IMR-90 (cell line): ENCODE results near the gene PXN. TPM values are rescaled to one million over a fixed set of nuclear protein-coding genes. Genes with fewer than 3 reads are reported as not detected.

Experiments
- ATAC-seq: fragments of 200-7000 bp; cut with Tn5 transposase; 2 replicates; pipeline ENCODE4 v1.9.1; 2020; ENCODE audit warnings: low read depth, mild to moderate bottlenecking, moderate library complexity
- BruUV-seq: library from RNA; stranded (reverse); fragments of 400-500 nt; replicated peaks from 2 replicates; lab custom pipeline; 2021; lab: Mats Ljungman, UMichigan
- CTCF ChIA-PET: fragments of 300-600 bp; formaldehyde crosslinking; extraction: SDS; loops from one replicate; lab custom pipeline; 2021; ENCODE audit warnings: antibody characterized with exemption; lab: Yijun Ruan, JAX
- POLR2A ChIA-PET: fragments of 300-600 bp; sonication (Branson Sonifier 250); formaldehyde crosslinking; loops from one replicate; lab custom pipeline; 2022; ENCODE audit warnings: antibody characterized with exemption; ENCODE audit not compliant: unreplicated experiment; lab: Charles Lee
- DNase-seq: peaks from one replicate; pipeline ENCODE4 v3.0.0; 2013
- H2AFZ ChIP-seq: replicated peaks from 2 replicates; pipeline ENCODE3; 2013; ENCODE audit warnings: low read length, mild to moderate bottlenecking; ENCODE audit not compliant: poor library complexity
- H2AK5ac ChIP-seq: 2 replicates; pipeline ENCODE4 v1.6.1; 2013; ENCODE audit warnings: low read depth, low read length, inconsistent platforms
- H2AK9ac ChIP-seq: replicated peaks from 2 replicates; pipeline ENCODE3; 2013; ENCODE audit warnings: mild to moderate bottlenecking, low read depth, low read length, moderate library complexity; ENCODE audit not compliant: poor library complexity
- H2BK120ac ChIP-seq: 2 replicates; pipeline ENCODE4 v1.6.1; 2013; ENCODE audit warnings: low read depth, low read length, inconsistent platforms
- H2BK15ac ChIP-seq: 3 replicates; pipeline ENCODE4 v1.6.1; 2013; ENCODE audit warnings: low read depth, low read length, inconsistent platforms
- H2BK20ac ChIP-seq: 2 replicates; pipeline ENCODE4 v1.6.1; 2013; ENCODE audit warnings: low read depth, mild to moderate bottlenecking, inconsistent platforms, low read length, moderate library complexity
- H2BK5ac ChIP-seq: 2 replicates; pipeline ENCODE4 v1.6.1; 2013; ENCODE audit warnings: mild to moderate bottlenecking, low read depth, low read length, inconsistent platforms; ENCODE audit not compliant: poor library complexity, severe bottlenecking
- H3K14ac ChIP-seq: replicated peaks from 2 replicates; pipeline ENCODE4 v1.6.1; 2013; ENCODE audit warnings: low read depth, low read length, inconsistent platforms
- H3K18ac ChIP-seq: 2 replicates; pipeline ENCODE4 v1.6.1; 2013; ENCODE audit warnings: low read depth, low read length, control low read depth
- H3K23ac ChIP-seq: 2 replicates; pipeline ENCODE4 v1.6.1; 2013; ENCODE audit warnings: low read depth, low read length, inconsistent platforms
- H3K27ac ChIP-seq: 2 replicates; pipeline ENCODE4 v1.5.1; 2013; ENCODE audit warnings: mild to moderate bottlenecking, control low read depth, low read length; ENCODE audit not compliant: insufficient read depth
- H3K27me3 ChIP-seq: 2 replicates; pipeline ENCODE4 v1.6.1; 2013; ENCODE audit warnings: low read length; ENCODE audit not compliant: control insufficient read depth, insufficient read depth
- H3K36me3 ChIP-seq: 2 replicates; pipeline ENCODE4 v1.6.1; 2013; ENCODE audit warnings: low read length, mixed read lengths; ENCODE audit not compliant: control insufficient read depth, insufficient read depth
- H3K4ac ChIP-seq: 2 replicates; pipeline ENCODE4 v1.6.1; 2013; ENCODE audit warnings: low read depth, low read length, inconsistent platforms
- H3K4me1 ChIP-seq: 2 replicates; pipeline ENCODE4 v1.6.1; 2013; ENCODE audit warnings: low read length, mixed read lengths; ENCODE audit not compliant: control insufficient read depth, insufficient read depth
- H3K4me2 ChIP-seq: 2 replicates; pipeline ENCODE4 v1.6.1; 2013; ENCODE audit warnings: low read depth, mild to moderate bottlenecking, control low read depth, low read length, moderate library complexity
- H3K4me3 ChIP-seq: 2 replicates; pipeline ENCODE4 v1.5.1; 2013; ENCODE audit warnings: low read depth, mild to moderate bottlenecking, control low read depth, low read length, moderate library complexity; ENCODE audit not compliant: insufficient read depth
- H3K56ac ChIP-seq: 2 replicates; pipeline ENCODE4 v1.6.1; 2013; ENCODE audit warnings: low read length, inconsistent platforms; ENCODE audit not compliant: insufficient read depth; ENCODE audit errors: extremely low read depth
- H3K79me1 ChIP-seq, 2 experiments: 2 replicates each; pipeline ENCODE4 v1.6.1; 2013; ENCODE audit warnings: low read length in 2 of 2, inconsistent platforms in 1 of 2, low read depth in 1 of 2
- H3K9ac ChIP-seq: 2 replicates; pipeline ENCODE4 v1.6.1; 2013; ENCODE audit warnings: low read depth, low read length, control low read depth
- H3K9me1 ChIP-seq: 2 replicates; pipeline ENCODE4 v1.6.1; 2013; ENCODE audit warnings: low read length, inconsistent platforms; ENCODE audit not compliant: insufficient read depth
- H3K9me3 ChIP-seq: 2 replicates; pipeline ENCODE4 v1.6.1; 2013; ENCODE audit warnings: low read length; ENCODE audit not compliant: control insufficient read depth, insufficient read depth
- H4K20me1 ChIP-seq: 2 replicates; pipeline ENCODE4 v1.6.1; 2013; ENCODE audit warnings: low read length, inconsistent platforms; ENCODE audit not compliant: insufficient read depth
- H4K5ac ChIP-seq: 2 replicates; pipeline ENCODE4 v1.6.1; 2013; ENCODE audit warnings: mild to moderate bottlenecking, low read depth, low read length, control low read depth
- H4K8ac ChIP-seq, 2 experiments: 2 replicates each; pipeline ENCODE4 v1.6.1; 2013; ENCODE audit warnings: low read depth in 2 of 2, low read length in 2 of 2, control low read depth in 1 of 2, inconsistent platforms in 1 of 2
- H4K91ac ChIP-seq: 2 replicates; pipeline ENCODE4 v1.6.1; 2013; ENCODE audit warnings: low read depth, low read length, inconsistent platforms; ENCODE audit not compliant: insufficient read depth
- CEBPB ChIP-seq: IDR thresholded peaks from 2 replicates; pipeline ENCODE4 v1.6.1; 2012; ENCODE audit warnings: low read depth, low read length, improper control_type of control experiment
- CHD1 ChIP-seq: IDR thresholded peaks from 2 replicates; pipeline ENCODE4 v1.6.1; 2012; ENCODE audit warnings: low read depth, low read length, improper control_type of control experiment
- MAFK ChIP-seq: IDR thresholded peaks from 2 replicates; pipeline ENCODE4 v1.6.1; 2012; ENCODE audit warnings: low read depth, low read length, improper control_type of control experiment
- MAZ ChIP-seq: IDR thresholded peaks from 2 replicates; pipeline ENCODE4 v1.6.1; 2012; ENCODE audit warnings: low read depth, mild to moderate bottlenecking, low read length, improper control_type of control experiment, moderate library complexity, borderline replicate concordance
- MXI1 ChIP-seq: IDR thresholded peaks from 2 replicates; pipeline ENCODE4 v1.6.1; 2012; ENCODE audit warnings: low read depth, mild to moderate bottlenecking, low read length, moderate library complexity, borderline replicate concordance
- POLR2A ChIP-seq: IDR thresholded peaks from 2 replicates; pipeline ENCODE4 v1.6.1; 2012; ENCODE audit warnings: mild to moderate bottlenecking, low read depth, low read length
- RAD21 ChIP-seq: IDR thresholded peaks from 2 replicates; pipeline ENCODE4 v1.6.1; 2012; ENCODE audit warnings: low read length, improper control_type of control experiment
- RCOR1 ChIP-seq: IDR thresholded peaks from 2 replicates; pipeline ENCODE4 v1.6.1; 2012; ENCODE audit warnings: mild to moderate bottlenecking, low read length, improper control_type of control experiment; ENCODE audit not compliant: insufficient replicate concordance
- RFX5 ChIP-seq: IDR thresholded peaks from 2 replicates; pipeline ENCODE4 v1.8.0; 2012; ENCODE audit warnings: low read depth, mild to moderate bottlenecking, low read length, moderate library complexity
- SMC3 ChIP-seq: fragments of 150-350 bp; IDR thresholded peaks from 2 replicates; pipeline ENCODE4 v1.6.1; 2016; ENCODE audit warnings: low read depth, mild to moderate bottlenecking, antibody characterized with exemption, low read length, moderate library complexity
- WGBS, 2 experiments: methylation state at CpG; one replicate each; pipeline versions ENCODE4 v1.1.5 to v1.1.7; 2013; ENCODE audit warnings: missing lambda C conversion rate in 2 of 2; ENCODE audit not compliant: insufficient read length in 1 of 2; ENCODE audit errors: extremely low coverage in 2 of 2; 5-methylcytosine and 5-hydroxymethylcytosine counted together
- dilution Hi-C: fragments of 300-500 bp; cut with HindIII; formaldehyde crosslinking; loops from one replicate; pipeline ENCODE4 v1.14.3; 2018; ENCODE audit warnings: low sequenced_read_pairs; ENCODE audit not compliant: unreplicated experiment
- in situ Hi-C: fragments of 300-500 bp; cut with MboI; formaldehyde crosslinking; loops from 3 replicates; pipeline ENCODE4 v1.14.3; 2019; ENCODE audit warnings: low sequenced_read_pairs, inconsistent platforms, mixed read lengths
- intact Hi-C: fragments of 100-400 bp; cut with micrococcal nuclease; formaldehyde crosslinking; loops from 2 replicates; pipeline ENCODE4 v1.10.0; 2022
- polyA plus RNA-seq, 3 experiments: library from polyadenylated mRNA; depleted of rRNA; stranded (reverse); fragments of >200 nt; gene quantifications; 2 replicates each; pipeline ENCODE4 v1.2.3, GENCODE V29; 2012; ENCODE audit warnings: low replicate concordance in 1 of 3
- total RNA-seq: library from RNA; depleted of rRNA; stranded (reverse); fragments of >200 nt; gene quantifications from 2 replicates; pipeline ENCODE4 v1.2.3, GENCODE V29; 2012

The PXN gene
- total and polyA plus RNA-seq, 2 of the 4 experiments (the other 2 are of a cell fraction): 46.6 to 134 TPM

DNA sequence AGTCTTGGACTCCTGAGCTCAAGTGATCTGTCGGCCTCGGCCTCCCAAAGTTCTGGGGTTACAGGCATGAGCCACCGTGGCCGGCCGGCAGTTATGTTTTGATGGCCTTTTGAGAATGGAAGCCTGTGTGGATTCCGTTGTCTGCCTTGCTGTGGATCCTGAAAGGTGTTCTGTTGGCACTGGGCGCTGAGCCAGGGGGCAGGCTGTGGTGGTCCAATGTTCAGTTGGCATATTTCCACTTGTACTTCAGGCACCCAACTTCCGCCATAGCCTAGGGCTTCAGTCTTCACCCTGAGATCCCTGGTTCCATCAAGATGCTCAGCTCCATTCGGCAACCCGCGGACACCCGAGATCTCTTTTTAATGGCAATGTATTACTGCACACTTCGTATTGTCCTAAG is 58.3 kb downstream of the PXN start:
- no peak overlapping the region for H2AFZ ChIP-seq
- no peak overlapping the region for H4K8ac ChIP-seq
- POLR2A ChIA-PET: no interaction called here
- H3K9me1 ChIP-seq: no peaks in the 10 kb centered on the region
- H3K9ac ChIP-seq: no peak overlapping the region
- H3K4me2 ChIP-seq: no peak overlapping the region
- ATAC-seq: no peak
- no peaks in the 10 kb centered on the region for H3K9me3 ChIP-seq
- no peak overlapping the region for H2BK20ac ChIP-seq
- no peak overlapping the region for H4K5ac ChIP-seq
- peaks cover 2 to 22% of the 10 kb centered on the region in 2 experiments for H3K79me1 ChIP-seq
- no peaks in the 10 kb centered on the region for H3K4me1 ChIP-seq
- H3K14ac ChIP-seq: no peak overlapping the region
- TF ChIP-seq RCOR1: no peak
- no peak for TF ChIP-seq SMC3
- no peak for TF ChIP-seq MXI1
- TF ChIP-seq MAFK: no peak
- no peak for TF ChIP-seq RFX5
- TF ChIP-seq CEBPB: no peak
- TF ChIP-seq RAD21: no peak
- TF ChIP-seq MAZ: no peak
- TF ChIP-seq POLR2A: no peak
- no peak for TF ChIP-seq CHD1
- no peak overlapping the region for H3K4me3 ChIP-seq
- H3K36me3 ChIP-seq: peaks cover 30% of the 10 kb centered on the region
- H2AK9ac ChIP-seq: peak overlapping the region; percentile 50
- no peak overlapping the region for H3K56ac ChIP-seq
- no peak overlapping the region for H3K23ac ChIP-seq
- intact Hi-C loops (no loop called here), in situ Hi-C loops (no loop called here), dilution Hi-C loops (no loop called here)
- WGBS, 2 experiments: 93% methylated on average over 7 of the region's 13 CpGs; no CpG with 5 or more reads in 1 of the 2 experiments
- no peaks in the 10 kb centered on the region for H3K27me3 ChIP-seq
- no peaks in the 10 kb centered on the region for H4K20me1 ChIP-seq
- no peak overlapping the region for H4K91ac ChIP-seq
- CTCF ChIA-PET: no interaction called here
- no peak overlapping the region for H2BK120ac ChIP-seq
- H2BK15ac ChIP-seq: no peak overlapping the region
- H3K4ac ChIP-seq: no peak overlapping the region
- BruUV-seq: no TSS peak
- no peak overlapping the region for H3K27ac ChIP-seq
- H3K18ac ChIP-seq: no peak overlapping the region
- DNase-seq: no peak
- H2BK5ac ChIP-seq: no peak overlapping the region
- H2AK5ac ChIP-seq: no peak overlapping the region
